Jurkat, Clone E6-1 (cell line): Measurements from ENCODE around the gene KCNQ2.

Experiments used
- DNase-seq: peaks from one replicate; pipeline ENCODE4 v3.0.0-alpha.2; 2011; ENCODE audit warnings: low read depth, low spot score
- H3K4me3 ChIP-seq: 2 replicates; pipeline ENCODE4 v1.5.1; 2011; ENCODE audit warnings: mild to moderate bottlenecking, low read length, control low read depth, moderate library complexity

The KCNQ2 gene

DNA sequence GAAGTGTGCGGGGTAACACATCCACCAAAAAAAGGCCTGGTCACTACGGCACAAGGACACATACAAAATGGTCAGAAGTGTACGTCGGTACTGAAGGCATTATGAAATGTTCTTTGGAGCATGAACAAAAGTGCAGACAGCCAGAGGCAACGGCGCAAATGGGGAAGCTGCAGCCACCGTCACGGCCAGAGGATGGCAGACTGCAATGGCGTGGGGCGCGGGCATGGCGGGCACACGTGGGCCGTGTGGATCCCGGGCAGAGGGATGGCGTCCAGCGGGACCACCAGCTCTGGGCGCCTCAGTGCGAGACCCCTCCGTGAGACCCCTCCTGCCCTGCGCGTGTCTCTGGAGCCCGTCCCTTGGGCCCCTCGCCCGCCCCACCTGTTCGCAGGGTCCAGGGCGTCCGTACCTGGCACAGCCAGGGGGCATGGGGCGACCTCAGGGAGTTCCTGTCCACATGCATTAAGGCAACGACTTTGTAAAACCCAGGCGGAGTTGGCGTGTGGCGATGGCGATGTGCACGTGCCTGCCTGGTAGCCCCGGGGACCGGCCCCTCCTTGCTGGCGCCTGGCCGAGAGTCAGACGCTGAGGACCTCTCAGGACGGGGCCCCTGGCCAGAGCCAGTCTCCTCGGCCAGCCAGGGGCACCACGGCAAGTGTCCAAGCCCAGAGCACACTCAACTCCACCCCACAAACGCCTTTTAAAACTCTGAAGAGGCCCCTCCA, 71.8 kb downstream of the KCNQ2 start:
- H3K4me3 ChIP-seq, result no peak overlapping the region
- no peak for DNase-seq

DNA sequence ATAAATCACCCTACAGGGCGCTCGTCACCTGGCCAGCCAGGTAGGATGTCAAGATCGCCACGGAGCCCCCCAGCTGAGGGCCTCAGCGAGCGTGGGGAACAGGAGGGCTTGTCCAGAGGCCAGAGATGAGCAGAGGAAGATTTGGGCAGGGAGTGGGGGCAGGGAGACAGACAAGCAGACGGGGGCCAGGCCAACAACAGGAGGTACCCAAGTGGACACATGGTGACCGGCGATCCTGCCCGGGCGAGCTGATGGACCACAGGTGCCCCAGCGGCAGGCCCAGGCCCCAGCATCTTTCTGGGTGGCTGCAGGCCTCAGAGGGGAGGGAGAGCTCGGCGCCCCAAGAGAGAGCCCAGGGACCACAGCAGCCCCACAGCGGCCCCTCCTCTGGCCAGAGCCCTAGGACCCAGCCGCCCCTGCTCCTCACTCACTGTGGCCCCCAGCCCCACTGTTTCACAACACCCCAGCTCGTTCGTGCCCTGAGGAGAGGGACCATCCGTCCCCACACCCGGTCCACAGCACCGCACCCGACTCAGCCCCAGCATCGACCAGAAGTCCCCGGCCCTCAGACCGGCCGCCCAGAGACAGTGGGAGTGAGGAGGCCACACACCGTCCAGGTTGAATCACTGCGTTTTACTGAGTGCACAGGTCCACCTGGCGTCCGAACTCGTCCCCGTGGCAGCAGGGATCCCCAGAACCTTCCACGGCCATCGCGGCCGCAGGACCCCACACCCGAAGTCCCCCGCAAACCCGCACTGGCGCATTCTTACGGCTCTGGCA, 72.7 kb downstream of the KCNQ2 start:
- DNase-seq, result no peak
- H3K4me3 ChIP-seq, result no peak overlapping the region

GRCh38 chr20:63398744-63399514, 73.5 kb downstream of the KCNQ2 start:
- DNase-seq, result no peak
- H3K4me3 ChIP-seq, result no peak overlapping the region

DNA sequence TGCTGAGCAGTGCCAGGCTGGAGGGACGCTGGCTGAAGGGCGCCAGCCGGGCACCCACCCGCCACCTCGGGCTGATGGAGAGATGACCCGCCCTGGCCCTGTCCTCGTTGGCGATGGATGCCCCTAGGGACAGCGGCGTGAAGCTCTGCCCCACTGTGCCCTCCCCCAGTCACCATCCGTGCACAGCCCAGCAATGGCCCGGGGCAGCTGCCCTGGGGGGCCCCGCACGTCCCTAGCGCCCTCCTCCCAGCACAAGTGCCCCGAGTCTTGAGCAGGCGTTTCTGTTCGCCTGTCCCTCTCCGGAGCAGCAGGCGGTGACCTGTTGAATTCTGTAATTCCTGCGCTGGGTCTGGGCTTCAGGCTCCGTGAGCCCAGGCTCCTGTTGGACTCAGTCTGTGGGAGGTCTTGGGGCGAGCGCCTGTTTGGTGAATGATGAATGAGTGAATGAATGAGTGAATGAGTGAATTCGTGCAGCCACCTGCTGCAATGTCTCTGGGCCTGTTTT, 74.5 kb downstream of the KCNQ2 start:
- no peak for DNase-seq

DNA sequence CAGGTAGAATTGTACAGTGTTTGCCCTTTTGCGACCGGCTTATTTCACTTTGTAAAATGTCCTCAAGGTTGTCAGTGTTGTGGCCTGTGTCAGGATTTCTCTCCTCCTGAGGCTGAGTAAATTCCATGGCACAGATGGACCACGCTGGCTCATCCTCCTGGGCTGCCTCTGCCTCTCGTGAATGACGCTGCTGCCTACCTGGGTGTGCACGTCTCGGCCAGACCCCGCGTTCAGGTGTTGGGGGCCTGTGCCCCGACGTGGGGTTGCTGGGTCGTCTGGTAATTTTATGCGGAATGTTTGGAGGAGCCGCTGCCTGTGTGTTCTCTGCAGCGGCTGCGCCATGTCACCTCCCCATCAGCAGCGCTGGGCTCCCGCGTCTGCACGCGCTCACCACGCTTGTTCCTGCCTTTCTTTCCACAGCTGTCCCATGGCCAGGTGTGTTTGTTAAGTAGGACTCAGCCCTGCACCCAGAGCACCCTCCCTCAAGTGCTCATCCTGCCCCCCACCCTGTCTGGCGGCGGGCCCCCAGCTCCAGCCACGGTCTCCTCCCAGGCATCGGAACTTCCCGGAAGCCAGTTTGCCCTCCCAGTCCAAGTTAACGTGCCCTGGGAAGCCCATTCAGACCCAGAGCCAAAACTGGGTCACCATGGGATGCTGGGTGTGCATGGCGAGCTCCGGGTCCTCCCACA, 75.2 kb downstream of the KCNQ2 start:
- no peak for DNase-seq
- H3K4me3 ChIP-seq, result no peak overlapping the region

More for the DNA sequence above, 74.5 kb downstream of the KCNQ2 start:
- H3K4me3 ChIP-seq, result no peak overlapping the region

DNA sequence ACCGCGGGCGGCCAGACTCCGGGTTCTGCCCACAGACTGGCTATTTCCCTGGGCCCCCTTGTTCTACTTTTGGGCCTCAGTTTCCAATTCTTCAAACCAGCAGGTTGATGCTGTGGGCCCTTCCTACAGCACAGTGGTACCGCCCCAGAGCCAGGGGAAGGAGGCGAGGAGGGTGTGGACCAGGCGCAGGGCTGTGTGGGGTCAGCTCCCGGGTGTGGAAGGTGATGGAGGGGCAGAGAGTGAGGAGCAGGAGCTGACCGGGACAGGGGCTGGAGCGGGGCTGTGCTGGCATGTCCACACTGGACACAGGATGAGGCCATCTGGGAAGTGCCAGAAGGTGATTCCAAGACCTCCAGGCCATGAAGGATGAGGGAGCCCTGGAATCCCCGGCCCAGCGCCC, 76.2 kb downstream of the KCNQ2 start:
- DNase-seq, result no peak

DNA sequence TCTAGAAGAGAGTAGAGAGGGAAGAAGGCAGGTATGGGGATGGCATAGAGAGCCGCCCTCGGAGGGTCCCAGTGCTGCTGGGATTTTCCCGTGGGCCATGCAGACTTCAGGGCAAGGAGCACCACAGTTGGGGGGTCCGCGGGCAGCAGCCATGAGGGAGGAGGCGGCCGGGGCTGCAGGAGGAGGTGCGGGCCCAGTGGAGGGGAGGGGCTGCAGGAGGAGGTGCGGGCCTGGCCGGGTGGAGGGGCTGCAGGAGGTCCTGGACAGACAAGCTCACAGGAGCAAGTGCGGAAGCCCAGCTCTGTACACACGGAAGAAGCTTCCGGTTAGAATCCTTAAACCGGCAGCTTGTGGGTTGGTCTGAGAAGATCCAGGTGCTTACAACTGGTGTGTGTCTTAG, 76.7 kb downstream of the KCNQ2 start:
- no peak for DNase-seq

More for the DNA sequence above, 76.2 kb downstream of the KCNQ2 start:
- no peak overlapping the region for H3K4me3 ChIP-seq

GRCh38 chr20:63394920-63395455, 77.5 kb downstream of the KCNQ2 start:
- H3K4me3 ChIP-seq, result no peak overlapping the region

More for the DNA sequence above, 76.7 kb downstream of the KCNQ2 start:
- no peak overlapping the region for H3K4me3 ChIP-seq

DNA sequence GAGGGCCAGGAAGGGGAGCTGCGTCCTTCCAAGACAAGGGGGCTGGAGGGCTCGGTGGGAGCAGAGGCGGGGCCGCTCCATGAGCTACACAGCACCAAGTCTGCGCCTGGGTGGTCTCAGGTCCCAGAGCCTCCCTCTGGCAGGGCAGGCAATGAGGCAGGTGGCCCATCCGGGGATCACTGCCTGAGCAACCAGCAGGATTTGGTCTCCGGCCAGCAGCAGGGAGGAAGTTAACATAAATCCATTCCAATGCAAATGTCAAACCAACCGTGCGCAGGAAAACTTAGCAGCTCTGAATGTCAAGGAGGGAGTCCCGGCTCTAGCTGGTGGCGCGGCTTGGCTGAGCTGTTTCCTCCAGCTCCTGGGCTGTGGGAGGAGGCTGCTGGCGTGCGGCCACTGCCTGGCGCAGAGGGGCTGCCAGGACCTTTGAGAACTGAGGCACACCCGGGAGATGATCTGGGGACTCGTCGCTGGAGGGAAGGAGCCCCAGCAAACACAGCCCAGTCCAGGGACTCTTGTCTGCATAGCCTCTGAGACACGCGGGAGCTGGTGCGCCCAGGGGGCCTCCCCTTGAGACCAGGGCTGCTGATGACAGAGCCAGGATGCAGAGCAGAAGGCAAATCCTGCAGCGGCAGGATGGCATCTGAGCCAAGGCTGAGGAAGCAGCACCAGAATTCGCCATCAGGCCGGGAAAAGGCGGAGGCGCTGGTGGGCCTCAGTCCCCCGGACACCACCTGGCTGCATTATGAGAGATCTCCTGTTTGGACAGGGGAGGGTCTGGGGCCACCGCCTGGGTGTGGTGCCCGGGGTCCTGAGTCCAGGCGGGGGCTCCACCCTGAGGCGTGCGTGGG, 78.2 kb downstream of the KCNQ2 start:
- H3K4me3 ChIP-seq, result no peak overlapping the region
- DNase-seq, result no peak

More at GRCh38 chr20:63394920-63395455, 77.5 kb downstream of the KCNQ2 start:
- no peak for DNase-seq

- no peak overlapping the region for H3K4me3 ChIP-seq
- DNase-seq, result no peak
These were observed 78.9 kb downstream of the KCNQ2 start for GRCh38 chr20:63393566-63393965.

GRCh38 chr20:63392465-63393365, 79.7 kb downstream of the KCNQ2 start:
- H3K4me3 ChIP-seq, result no peak overlapping the region
- no peak for DNase-seq

- no peak for DNase-seq
- no peak overlapping the region for H3K4me3 ChIP-seq
These were observed 84.5 kb downstream of the KCNQ2 start for GRCh38 chr20:63387917-63388316.

DNA sequence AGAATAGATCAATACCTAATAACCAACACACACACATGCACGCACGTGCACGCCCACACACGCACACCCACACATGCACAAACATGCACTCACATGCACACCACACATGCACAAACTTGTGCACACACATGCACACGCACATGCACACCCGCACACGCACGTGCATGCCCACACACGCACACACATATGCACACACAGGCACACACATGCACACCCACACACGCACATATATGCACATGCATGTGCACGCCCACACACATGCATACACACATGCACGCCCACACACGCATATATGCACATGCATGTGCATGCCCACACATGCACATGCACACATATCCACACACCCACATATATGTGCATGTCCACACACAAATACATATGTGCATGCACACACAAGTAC, 85.1 kb downstream of the KCNQ2 start:
- no peak for DNase-seq
- H3K4me3 ChIP-seq, result no peak overlapping the region

GRCh38 chr20:63386491-63386890, 86.0 kb downstream of the KCNQ2 start:
- no peak overlapping the region for H3K4me3 ChIP-seq
- DNase-seq, result no peak

GRCh38 chr20:63385819-63386218, 86.6 kb downstream of the KCNQ2 start:
- H3K4me3 ChIP-seq, result no peak overlapping the region
- DNase-seq, result no peak

GRCh38 chr20:63384336-63384735, 88.1 kb downstream of the KCNQ2 start:
- no peak for DNase-seq
- no peak overlapping the region for H3K4me3 ChIP-seq

DNA sequence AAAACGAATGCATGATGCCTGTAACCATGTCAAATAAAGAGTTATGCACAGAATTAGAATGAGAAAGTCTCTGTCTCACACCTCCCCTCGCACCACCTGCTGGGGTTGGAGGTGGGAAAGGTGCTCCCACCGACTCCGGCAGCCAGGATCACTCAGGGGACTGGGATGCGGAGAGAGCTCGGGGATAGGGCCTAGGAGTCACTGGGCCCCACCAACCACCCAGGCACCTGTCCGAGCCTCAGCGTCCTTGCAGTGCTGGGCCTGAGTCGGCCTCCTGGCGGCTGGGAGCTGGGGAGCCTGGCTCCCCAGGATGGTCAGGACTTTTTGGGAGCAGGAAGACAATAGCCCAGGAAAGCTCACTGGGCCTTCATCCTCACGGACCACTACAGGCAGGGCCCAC, 88.9 kb downstream of the KCNQ2 start:
- H3K4me3 ChIP-seq, result no peak overlapping the region

More for the DNA sequence above, 88.9 kb downstream of the KCNQ2 start:
- no peak for DNase-seq
